Stimulated activated naive CD8-positive, alpha-beta T cell treated with anti-CD3 and anti-CD28 coated beads, Interleukin-15, Interleukin-2, amounts not matched to agents 100 ng/mL and 50 ng/mL, for 24 hours (primary cell): ENCODE measurements around the gene PPP1R3F.
"Not testable (repeated sequence)": the region's sequence is repeated elsewhere in the genome, so short reads cannot be mapped to it uniquely, and the experiment has no call there.

Experiments
- H3K27ac Mint-ChIP-seq: one replicate; pipeline ENCODE4 v1.8.0; 2021; ENCODE audit warnings: mild to moderate bottlenecking, mixed read lengths
- H3K27me3 Mint-ChIP-seq: one replicate; pipeline ENCODE4 v1.8.0; 2021; ENCODE audit warnings: mixed read lengths
- H3K36me3 Mint-ChIP-seq: one replicate; pipeline ENCODE4 v1.8.0; 2021; ENCODE audit warnings: low read depth, mixed read lengths
- H3K4me1 Mint-ChIP-seq: one replicate; pipeline ENCODE4 v1.8.0; 2021; ENCODE audit warnings: low read depth, mixed read lengths
- H3K4me3 Mint-ChIP-seq: one replicate; pipeline ENCODE4 v1.8.0; 2021; ENCODE audit warnings: mild to moderate bottlenecking, mixed read lengths
- H3K9me3 Mint-ChIP-seq: one replicate; pipeline ENCODE4 v1.8.0; 2021; ENCODE audit warnings: mixed read lengths

The PPP1R3F gene

GRCh38 chrX:49276207-49276606 lies 6.6 kb downstream of the PPP1R3F start:
- Mint-ChIP-seq H3K4me3 (no peak overlapping the region), H3K4me1 (peaks cover 82% of the 10 kb centered on the region), H3K27ac (no peak overlapping the region), H3K27me3 (no peaks in the 10 kb centered on the region), H3K36me3 (peaks cover 21% of the 10 kb centered on the region), H3K9me3 (no peaks in the 10 kb centered on the region)

GRCh38 chrX:49276671-49277534 lies 7.3 kb downstream of the PPP1R3F start:
- Mint-ChIP-seq H3K9me3 (no peaks in the 10 kb centered on the region), H3K36me3 (peaks cover 19% of the 10 kb centered on the region), H3K4me3 (peak overlapping the region; percentile 63), H3K27ac (peak overlapping the region; percentile 98), H3K27me3 (no peaks in the 10 kb centered on the region), H3K4me1 (peaks cover 77% of the 10 kb centered on the region)

- Mint-ChIP-seq H3K36me3 (peaks cover 19% of the 10 kb centered on the region), H3K9me3 (no peaks in the 10 kb centered on the region), H3K27ac (peak overlapping the region; percentile 98), H3K4me3 (peak overlapping the region; percentile 63), H3K4me1 (peaks cover 76% of the 10 kb centered on the region), H3K27me3 (no peaks in the 10 kb centered on the region)
Observed at GRCh38 chrX:49277535-49277830, 7.9 kb downstream of the PPP1R3F start.

- H3K9me3 Mint-ChIP-seq: no peaks in the 10 kb centered on the region
- H3K27ac Mint-ChIP-seq: peak overlapping the region; percentile 98
- no peaks in the 10 kb centered on the region for H3K27me3 Mint-ChIP-seq
- peaks cover 73% of the 10 kb centered on the region for H3K4me1 Mint-ChIP-seq
- H3K4me3 Mint-ChIP-seq: peak overlapping the region; percentile 63
- peaks cover 19% of the 10 kb centered on the region for H3K36me3 Mint-ChIP-seq
Observed at GRCh38 chrX:49278081-49278480, 8.5 kb downstream of the PPP1R3F start.

- peaks cover 2% of the 10 kb centered on the region for H3K36me3 Mint-ChIP-seq
- no peak overlapping the region for H3K4me3 Mint-ChIP-seq
- H3K4me1 Mint-ChIP-seq: peaks cover 31% of the 10 kb centered on the region
- no peaks in the 10 kb centered on the region for H3K9me3 Mint-ChIP-seq
- no peaks in the 10 kb centered on the region for H3K27me3 Mint-ChIP-seq
- H3K27ac Mint-ChIP-seq: no peak overlapping the region
Observed at GRCh38 chrX:49282647-49283011, 13.0 kb downstream of the PPP1R3F start.

- Mint-ChIP-seq H3K4me3 (no peak overlapping the region), H3K27ac (no peak overlapping the region), H3K4me1 (peaks cover 26% of the 10 kb centered on the region), H3K36me3 (no peaks in the 10 kb centered on the region), H3K27me3 (no peaks in the 10 kb centered on the region), H3K9me3 (no peaks in the 10 kb centered on the region)
Observed at GRCh38 chrX:49284212-49284611, 14.6 kb downstream of the PPP1R3F start.

GRCh38 chrX:49286136-49286535 lies 16.5 kb downstream of the PPP1R3F start:
- no peaks in the 10 kb centered on the region for H3K36me3 Mint-ChIP-seq
- no peak overlapping the region for H3K27ac Mint-ChIP-seq
- no peaks in the 10 kb centered on the region for H3K27me3 Mint-ChIP-seq
- H3K4me1 Mint-ChIP-seq: peaks cover 20% of the 10 kb centered on the region
- H3K4me3 Mint-ChIP-seq: no peak overlapping the region
- no peaks in the 10 kb centered on the region for H3K9me3 Mint-ChIP-seq

GRCh38 chrX:49286581-49286980 lies 17.0 kb downstream of the PPP1R3F start:
- H3K27me3 Mint-ChIP-seq: no peaks in the 10 kb centered on the region
- no peaks in the 10 kb centered on the region for H3K9me3 Mint-ChIP-seq
- H3K4me1 Mint-ChIP-seq: peaks cover 21% of the 10 kb centered on the region
- no peak overlapping the region for H3K4me3 Mint-ChIP-seq
- H3K36me3 Mint-ChIP-seq: no peaks in the 10 kb centered on the region
- H3K27ac Mint-ChIP-seq: no peak overlapping the region

- Mint-ChIP-seq H3K4me1 (peaks cover 21% of the 10 kb centered on the region), H3K27me3 (no peaks in the 10 kb centered on the region), H3K36me3 (no peaks in the 10 kb centered on the region), H3K27ac (no peak overlapping the region), H3K4me3 (no peak overlapping the region), H3K9me3 (no peaks in the 10 kb centered on the region)
Observed at GRCh38 chrX:49287665-49288064, 18.1 kb downstream of the PPP1R3F start.

GRCh38 chrX:49290215-49290614 lies 20.6 kb downstream of the PPP1R3F start:
- Mint-ChIP-seq H3K4me1 (peaks cover 19% of the 10 kb centered on the region), H3K27me3 (no peaks in the 10 kb centered on the region), H3K9me3 (no peaks in the 10 kb centered on the region), H3K36me3 (no peaks in the 10 kb centered on the region), H3K27ac (no peak overlapping the region), H3K4me3 (no peak overlapping the region)

- Mint-ChIP-seq H3K27ac (peak overlapping the region; percentile 76), H3K4me3 (no peak overlapping the region), H3K4me1 (peaks cover 19% of the 10 kb centered on the region), H3K27me3 (no peaks in the 10 kb centered on the region), H3K36me3 (no peaks in the 10 kb centered on the region), H3K9me3 (no peaks in the 10 kb centered on the region)
Observed at GRCh38 chrX:49291615-49292337, 22.2 kb downstream of the PPP1R3F start.

GRCh38 chrX:49292400-49293362 lies 23.1 kb downstream of the PPP1R3F start:
- Mint-ChIP-seq H3K27ac (no peak overlapping the region), H3K27me3 (no peaks in the 10 kb centered on the region), H3K9me3 (no peaks in the 10 kb centered on the region), H3K4me1 (peaks cover 16% of the 10 kb centered on the region), H3K36me3 (no peaks in the 10 kb centered on the region), H3K4me3 (no peak overlapping the region)

- not testable (repeated sequence) for H3K9me3 Mint-ChIP-seq, H3K4me3 Mint-ChIP-seq
Observed at GRCh38 chrX:49299293-49299692, 29.7 kb downstream of the PPP1R3F start.

GRCh38 chrX:49300703-49301102 lies 31.1 kb downstream of the PPP1R3F start:
- Mint-ChIP-seq H3K9me3 (no peaks in the 10 kb centered on the region), H3K27me3 (no peaks in the 10 kb centered on the region), H3K4me3 (no peak overlapping the region), H3K27ac (no peak overlapping the region), H3K36me3 (no peaks in the 10 kb centered on the region), H3K4me1 (no peaks in the 10 kb centered on the region)

More at GRCh38 chrX:49299293-49299692, 29.7 kb downstream of the PPP1R3F start:
- not testable (repeated sequence) for H3K27ac Mint-ChIP-seq, H3K27me3 Mint-ChIP-seq, H3K4me1 Mint-ChIP-seq, H3K36me3 Mint-ChIP-seq

GRCh38 chrX:49303346-49303745 lies 33.8 kb downstream of the PPP1R3F start, which contains the start of gene GAGE10:
TSS of gene GAGE10 (plus strand) at chrX:49303646. CDS start at chrX:49304860, 1,214 bp downstream.
- no peak within 1 kb of the TSS for H3K4me3 Mint-ChIP-seq
- H3K4me1 Mint-ChIP-seq: no peaks in the 10 kb centered on the region
- H3K27ac Mint-ChIP-seq: no peak within 1 kb of the TSS
- H3K36me3 Mint-ChIP-seq: no peaks in the 10 kb centered on the region
- no peaks in the 10 kb centered on the region for H3K27me3 Mint-ChIP-seq
- H3K9me3 Mint-ChIP-seq: no peaks in the 10 kb centered on the region
